SK-N-SH (cell line): Measurements from ENCODE around the gene ENOX1. TPM values are rescaled to one million over a fixed set of nuclear protein-coding genes. Genes with fewer than 3 reads are reported as not detected.

Experiments used
- CTCF ChIA-PET: fragments of 300-600, 350-600 bp; formaldehyde crosslinking; extraction: SDS; loops from one replicate; lab custom pipeline; 2021; lab: Yijun Ruan, JAX
- POLR2A ChIA-PET: fragments of 350-600 bp; sonication (Branson Sonifier 250); formaldehyde crosslinking; extraction: SDS; loops from one replicate; lab custom pipeline; 2020; ENCODE audit warnings: antibody characterized with exemption, inconsistent platforms; lab: Yijun Ruan, JAX
- DNase-seq: peaks from one replicate; pipeline ENCODE4 v3.0.0; 2012
- H2AFZ ChIP-seq: fragments of 200-600 bp; sonication (generic); 2 replicates; pipeline ENCODE4 v1.8.1; 2016; ENCODE audit warnings: antibody characterized with exemption, mild to moderate bottlenecking, low read depth
- H3F3A ChIP-seq: fragments of 200-600 bp; sonication (generic); replicated peaks from 2 replicates; pipeline ENCODE3; 2016; ENCODE audit warnings: antibody characterized with exemption, mild to moderate bottlenecking; ENCODE audit not compliant: insufficient read depth
- H3K27ac ChIP-seq, 2 experiments: fragments of 200-500 bp in 1 of 2; fragments of 200-600 bp in 1 of 2; sonication (Bioruptor generic) in 1 of 2; sonication (generic), shearing (Covaris generic) in 1 of 2; 2 replicates each; pipeline versions ENCODE4 v1.5.1 to v1.6.1; 2014 to 2016; ENCODE audit warnings: low read depth in 2 of 2, inconsistent platforms in 1 of 2, low read length in 1 of 2, mild to moderate bottlenecking in 1 of 2, mixed read lengths in 1 of 2
- H3K27me3 ChIP-seq: fragments of 200-600 bp; sonication (generic), shearing (Covaris generic); 2 replicates; pipeline ENCODE4 v1.6.1; 2016; ENCODE audit warnings: mixed run types; ENCODE audit not compliant: insufficient read depth
- H3K36me3 ChIP-seq, 2 experiments: fragments of 200-500 bp in 1 of 2; fragments of 200-600 bp in 1 of 2; sonication (Bioruptor generic) in 1 of 2; sonication (generic) in 1 of 2; replicated peaks in 1 of 2; 2 replicates each; pipeline versions ENCODE3 to v1.5.1; 2014 to 2016; ENCODE audit warnings: low read length in 1 of 2, mild to moderate bottlenecking in 1 of 2; ENCODE audit not compliant: insufficient read depth in 2 of 2, control insufficient read depth in 1 of 2
- H3K4me1 ChIP-seq, 2 experiments: fragments of 200-500 bp in 1 of 2; fragments of 200-600 bp in 1 of 2; sonication (Bioruptor generic) in 1 of 2; sonication (generic), shearing (Covaris generic) in 1 of 2; 2 replicates each; pipeline versions ENCODE4 v1.5.1 to v1.6.1; 2014 to 2016; ENCODE audit warnings: low read depth in 1 of 2, low read length in 1 of 2, mixed run types in 1 of 2; ENCODE audit not compliant: insufficient read depth in 2 of 2, control insufficient read depth in 1 of 2
- H3K4me2 ChIP-seq: fragments of 200-600 bp; sonication (generic), shearing (Covaris generic); 2 replicates; pipeline ENCODE4 v1.6.1; 2017; ENCODE audit warnings: mixed run types
- H3K4me3 ChIP-seq, 2 experiments: fragments of 200-500 bp in 1 of 2; fragments of 200-600 bp in 1 of 2; sonication (Bioruptor generic) in 1 of 2; sonication (generic), shearing (Covaris generic) in 1 of 2; 2 replicates each; pipeline versions ENCODE4 v1.5.1 to v1.8.1; 2014 to 2016; ENCODE audit warnings: low read depth in 2 of 2, inconsistent platforms in 1 of 2, low read length in 1 of 2, mild to moderate bottlenecking in 1 of 2, mixed read lengths in 1 of 2, moderate library complexity in 1 of 2
- H3K79me2 ChIP-seq: fragments of 200-600 bp; sonication (generic); 2 replicates; pipeline ENCODE4 v1.8.1; 2017; ENCODE audit warnings: mild to moderate bottlenecking; ENCODE audit not compliant: insufficient read depth
- H3K9ac ChIP-seq: fragments of 200-600 bp; sonication (generic); 2 replicates; pipeline ENCODE4 v1.6.1; 2017; ENCODE audit warnings: mixed run types
- H3K9me2 ChIP-seq: fragments of 200-600 bp; sonication (generic); 2 replicates; pipeline ENCODE4 v1.6.1; 2017; ENCODE audit warnings: mixed run types
- H3K9me3 ChIP-seq: fragments of 200-600 bp; sonication (generic); 2 replicates; pipeline ENCODE4 v1.6.1; 2017; ENCODE audit warnings: mixed run types, mild to moderate bottlenecking, moderate library complexity
- H4K20me1 ChIP-seq: fragments of 200-600 bp; sonication (generic); 2 replicates; pipeline ENCODE4 v1.6.1; 2017; ENCODE audit warnings: mild to moderate bottlenecking, mixed run types; ENCODE audit not compliant: insufficient read depth
- CHD2 ChIP-seq: fragments of 150-350 bp; IDR thresholded peaks from 2 replicates; pipeline ENCODE4 v1.6.1; 2018; ENCODE audit warnings: low read length; ENCODE audit not compliant: partially characterized antibody
- EZH2phosphoT487 ChIP-seq: fragments of 200-600 bp; sonication (generic); IDR thresholded peaks from 2 replicates; pipeline ENCODE4 v1.6.1; 2017; ENCODE audit warnings: low read depth, mixed run types, mild to moderate bottlenecking, antibody characterized with exemption, moderate library complexity, borderline replicate concordance
- FOXJ3 ChIP-seq: sonication (generic); formaldehyde crosslinking; IDR thresholded peaks from 2 replicates; pipeline ENCODE4 v1.5.1; 2020; ENCODE audit warnings: mild to moderate bottlenecking, missing genetic modification reagents
- GABPA ChIP-seq: IDR thresholded peaks from 2 replicates; pipeline ENCODE4 v1.4.0; 2012; ENCODE audit warnings: low read depth, mild to moderate bottlenecking
- GATA2 ChIP-seq: sonication (generic); formaldehyde crosslinking; IDR thresholded peaks from 2 replicates; pipeline ENCODE4 v1.5.0; 2020; ENCODE audit warnings: mild to moderate bottlenecking, missing genetic modification reagents
- JUND ChIP-seq: IDR thresholded peaks from 2 replicates; pipeline ENCODE4 v1.4.0; 2012
- MXI1 ChIP-seq: IDR thresholded peaks from 2 replicates; pipeline ENCODE4 v1.6.1; 2012; ENCODE audit warnings: mild to moderate bottlenecking, low read depth, low read length, improper control_type of control experiment
- NRF1 ChIP-seq: IDR thresholded peaks from 2 replicates; pipeline ENCODE4 v1.6.1; 2012; ENCODE audit warnings: low read depth, mild to moderate bottlenecking, low read length
- POLR2AphosphoS5 ChIP-seq: IDR thresholded peaks from 2 replicates; pipeline ENCODE4 v1.6.1; 2012; ENCODE audit warnings: low read depth, low read length
- RFX5 ChIP-seq: IDR thresholded peaks from 2 replicates; pipeline ENCODE4 v1.6.1; 2012; ENCODE audit warnings: mild to moderate bottlenecking, improper control_type of control experiment, low read length
- RXRA ChIP-seq: IDR thresholded peaks from 2 replicates; pipeline ENCODE4 v1.4.0; 2012; ENCODE audit warnings: low read depth, mild to moderate bottlenecking, borderline replicate concordance
- SIN3A ChIP-seq: IDR thresholded peaks from 2 replicates; pipeline ENCODE4 v1.6.1; 2012; ENCODE audit warnings: low read depth, mild to moderate bottlenecking, low read length, moderate library complexity, borderline replicate concordance
- TCF12 ChIP-seq: IDR thresholded peaks from 2 replicates; pipeline ENCODE4 v1.4.0; 2012
- TEAD4 ChIP-seq: IDR thresholded peaks from 2 replicates; pipeline ENCODE4 v1.4.0; 2012; ENCODE audit warnings: mild to moderate bottlenecking, borderline replicate concordance; ENCODE audit not compliant: insufficient read depth
- YY1 ChIP-seq: IDR thresholded peaks from 2 replicates; pipeline ENCODE4 v1.4.0; 2012; ENCODE audit warnings: low read depth, mild to moderate bottlenecking
- WGBS: methylation state at CpG from one replicate; pipeline ENCODE4 v1.1.6; 2017; ENCODE audit warnings: low lambda C conversion rate; 5-methylcytosine and 5-hydroxymethylcytosine counted together
- polyA plus RNA-seq, 3 experiments: library from polyadenylated mRNA; depleted of rRNA; stranded (reverse); fragments of >200 nt; gene quantifications; 2 replicates each; pipeline ENCODE4 v1.2.3, GENCODE V29; 2012
- TF ChIP-seq, protein P1 (sequence below): IDR thresholded peaks from 2 replicates; pipeline ENCODE4; 2012
- TF ChIP-seq, protein P2 (sequence below): fragments of 150-350 bp; IDR thresholded peaks from 2 replicates; pipeline ENCODE4 v1.6.1; 2017; ENCODE audit warnings: antibody characterized with exemption, low read length, low read depth, borderline replicate concordance
- TF ChIP-seq, protein P3 (sequence below): IDR thresholded peaks from 2 replicates; pipeline ENCODE4 v1.4.0; 2012; ENCODE audit warnings: low read depth, borderline replicate concordance
- TF ChIP-seq, protein P4 (sequence below): fragments of 150-350 bp; IDR thresholded peaks from 2 replicates; pipeline ENCODE4 v1.6.1; 2016; ENCODE audit warnings: mild to moderate bottlenecking, low read depth, low read length
- TF ChIP-seq, protein P5 (sequence below): IDR thresholded peaks from 2 replicates; pipeline ENCODE4 v1.4.0; 2012; ENCODE audit warnings: low read depth
- TF ChIP-seq, protein P6 (sequence below): IDR thresholded peaks from 2 replicates; pipeline ENCODE4 v1.6.1; 2012; ENCODE audit warnings: mild to moderate bottlenecking, low read depth, low read length, moderate library complexity

ENOX1 gene
- polyA plus RNA-seq, 1 of the 3 experiments (the other 2 are of a cell fraction): 5.8 TPM

DNA sequence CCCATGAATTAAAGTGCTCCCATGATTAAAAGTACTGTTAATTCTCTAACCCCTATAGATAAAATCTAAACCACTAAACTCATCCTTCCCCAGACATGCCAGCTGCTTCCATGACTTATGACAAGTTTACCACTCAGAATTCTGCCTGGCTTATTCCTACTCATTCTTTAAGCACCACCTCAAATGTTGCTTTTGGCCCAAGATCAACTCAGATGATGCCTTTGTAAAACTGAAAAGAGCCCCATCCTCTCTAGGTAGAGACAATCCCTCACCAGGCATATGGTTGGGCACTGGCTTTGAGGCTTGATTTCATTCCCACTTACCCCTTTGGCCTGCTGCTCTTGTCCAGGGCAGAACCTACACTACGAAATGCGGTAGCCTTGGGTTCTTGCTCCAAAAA, 513.4 kb downstream of the ENOX1 start (continued):
- TF ChIP-seq, protein P1, sequence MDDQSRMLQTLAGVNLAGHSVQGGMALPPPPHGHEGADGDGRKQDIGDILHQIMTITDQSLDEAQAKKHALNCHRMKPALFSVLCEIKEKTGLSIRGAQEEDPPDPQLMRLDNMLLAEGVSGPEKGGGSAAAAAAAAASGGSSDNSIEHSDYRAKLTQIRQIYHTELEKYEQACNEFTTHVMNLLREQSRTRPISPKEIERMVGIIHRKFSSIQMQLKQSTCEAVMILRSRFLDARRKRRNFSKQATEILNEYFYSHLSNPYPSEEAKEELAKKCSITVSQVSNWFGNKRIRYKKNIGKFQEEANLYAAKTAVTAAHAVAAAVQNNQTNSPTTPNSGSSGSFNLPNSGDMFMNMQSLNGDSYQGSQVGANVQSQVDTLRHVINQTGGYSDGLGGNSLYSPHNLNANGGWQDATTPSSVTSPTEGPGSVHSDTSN: peak; percentile 93
- TF ChIP-seq GABPA: no peak
- no peak for TF ChIP-seq POLR2AphosphoS5
- TF ChIP-seq RFX5: no peak
- no peak for TF ChIP-seq MXI1
- no peak for TF ChIP-seq SIN3A
- peak; percentile 79 for TF ChIP-seq TEAD4
- TF ChIP-seq CHD2: no peak
- no peak for TF ChIP-seq NRF1
- TF ChIP-seq, protein P2, sequence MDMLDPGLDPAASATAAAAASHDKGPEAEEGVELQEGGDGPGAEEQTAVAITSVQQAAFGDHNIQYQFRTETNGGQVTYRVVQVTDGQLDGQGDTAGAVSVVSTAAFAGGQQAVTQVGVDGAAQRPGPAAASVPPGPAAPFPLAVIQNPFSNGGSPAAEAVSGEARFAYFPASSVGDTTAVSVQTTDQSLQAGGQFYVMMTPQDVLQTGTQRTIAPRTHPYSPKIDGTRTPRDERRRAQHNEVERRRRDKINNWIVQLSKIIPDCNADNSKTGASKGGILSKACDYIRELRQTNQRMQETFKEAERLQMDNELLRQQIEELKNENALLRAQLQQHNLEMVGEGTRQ: no peak
- TF ChIP-seq, protein P3, sequence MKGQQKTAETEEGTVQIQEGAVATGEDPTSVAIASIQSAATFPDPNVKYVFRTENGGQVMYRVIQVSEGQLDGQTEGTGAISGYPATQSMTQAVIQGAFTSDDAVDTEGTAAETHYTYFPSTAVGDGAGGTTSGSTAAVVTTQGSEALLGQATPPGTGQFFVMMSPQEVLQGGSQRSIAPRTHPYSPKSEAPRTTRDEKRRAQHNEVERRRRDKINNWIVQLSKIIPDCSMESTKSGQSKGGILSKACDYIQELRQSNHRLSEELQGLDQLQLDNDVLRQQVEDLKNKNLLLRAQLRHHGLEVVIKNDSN: no peak
- TF ChIP-seq, protein P4, sequence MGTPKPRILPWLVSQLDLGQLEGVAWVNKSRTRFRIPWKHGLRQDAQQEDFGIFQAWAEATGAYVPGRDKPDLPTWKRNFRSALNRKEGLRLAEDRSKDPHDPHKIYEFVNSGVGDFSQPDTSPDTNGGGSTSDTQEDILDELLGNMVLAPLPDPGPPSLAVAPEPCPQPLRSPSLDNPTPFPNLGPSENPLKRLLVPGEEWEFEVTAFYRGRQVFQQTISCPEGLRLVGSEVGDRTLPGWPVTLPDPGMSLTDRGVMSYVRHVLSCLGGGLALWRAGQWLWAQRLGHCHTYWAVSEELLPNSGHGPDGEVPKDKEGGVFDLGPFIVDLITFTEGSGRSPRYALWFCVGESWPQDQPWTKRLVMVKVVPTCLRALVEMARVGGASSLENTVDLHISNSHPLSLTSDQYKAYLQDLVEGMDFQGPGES: no peak
- no peak for TF ChIP-seq EZH2phosphoT487
- peak; percentile 84 for TF ChIP-seq JUND
- no peak for TF ChIP-seq GATA2 (CRISPR knock-in tag)
- TF ChIP-seq, protein P5, sequence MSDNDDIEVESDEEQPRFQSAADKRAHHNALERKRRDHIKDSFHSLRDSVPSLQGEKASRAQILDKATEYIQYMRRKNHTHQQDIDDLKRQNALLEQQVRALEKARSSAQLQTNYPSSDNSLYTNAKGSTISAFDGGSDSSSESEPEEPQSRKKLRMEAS: peak; percentile 50; the same call in 1 of the 2 replicates

DNA sequence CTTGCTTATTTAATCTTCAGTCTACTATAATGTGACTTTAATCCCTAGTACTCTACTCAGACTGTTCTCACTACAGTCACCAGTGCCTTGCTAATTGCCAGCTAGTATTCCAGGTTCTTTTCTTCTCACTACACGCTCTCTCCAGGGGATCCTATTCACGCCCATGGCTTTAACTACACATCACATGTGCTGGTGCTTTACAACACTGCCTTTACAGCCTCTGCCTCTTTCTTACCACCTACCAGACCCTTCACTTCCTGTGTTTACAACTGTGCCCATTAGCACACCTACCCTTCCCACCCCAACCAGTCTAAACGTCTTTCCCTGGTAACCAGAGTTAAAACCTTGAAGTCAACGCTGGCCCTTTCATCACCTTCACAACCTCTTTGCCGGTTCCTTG, 513.9 kb downstream of the ENOX1 start:
- H3K4me2 ChIP-seq: peak overlapping the region; percentile 17; the same call in 1 of the 2 replicates
- ChIA-PET POLR2A (no interaction called here), CTCF (no interaction called here)
- peaks cover 21% of the 10 kb centered on the region for H3F3A ChIP-seq
- no peaks in the 10 kb centered on the region for H3K27me3 ChIP-seq
- H3K79me2 ChIP-seq: no peaks in the 10 kb centered on the region
- no peak for DNase-seq
- no peak overlapping the region for H3K9ac ChIP-seq
- H3K36me3 ChIP-seq: no peaks in the 10 kb centered on the region
- no peaks in the 10 kb centered on the region for H3K9me2 ChIP-seq
- H3K4me1 ChIP-seq: peaks cover 0 to 45% of the 10 kb centered on the region in 2 experiments; a peak in 3 of 4 replicates
- no peak overlapping the region for H2AFZ ChIP-seq
- 87% methylated on average over 5 of the region's 5 CpGs for WGBS
- H3K27ac ChIP-seq: peak overlapping the region in 1 of 2 experiments; percentile 41; a peak in 2 of 4 replicates
- H4K20me1 ChIP-seq: no peaks in the 10 kb centered on the region
- H3K4me3 ChIP-seq: no peak overlapping the region
- H3K9me3 ChIP-seq: no peaks in the 10 kb centered on the region
- no peak for TF ChIP-seq RXRA
- TF ChIP-seq NRF1: no peak
- TF ChIP-seq, protein P4: no peak
- TF ChIP-seq, protein P6, sequence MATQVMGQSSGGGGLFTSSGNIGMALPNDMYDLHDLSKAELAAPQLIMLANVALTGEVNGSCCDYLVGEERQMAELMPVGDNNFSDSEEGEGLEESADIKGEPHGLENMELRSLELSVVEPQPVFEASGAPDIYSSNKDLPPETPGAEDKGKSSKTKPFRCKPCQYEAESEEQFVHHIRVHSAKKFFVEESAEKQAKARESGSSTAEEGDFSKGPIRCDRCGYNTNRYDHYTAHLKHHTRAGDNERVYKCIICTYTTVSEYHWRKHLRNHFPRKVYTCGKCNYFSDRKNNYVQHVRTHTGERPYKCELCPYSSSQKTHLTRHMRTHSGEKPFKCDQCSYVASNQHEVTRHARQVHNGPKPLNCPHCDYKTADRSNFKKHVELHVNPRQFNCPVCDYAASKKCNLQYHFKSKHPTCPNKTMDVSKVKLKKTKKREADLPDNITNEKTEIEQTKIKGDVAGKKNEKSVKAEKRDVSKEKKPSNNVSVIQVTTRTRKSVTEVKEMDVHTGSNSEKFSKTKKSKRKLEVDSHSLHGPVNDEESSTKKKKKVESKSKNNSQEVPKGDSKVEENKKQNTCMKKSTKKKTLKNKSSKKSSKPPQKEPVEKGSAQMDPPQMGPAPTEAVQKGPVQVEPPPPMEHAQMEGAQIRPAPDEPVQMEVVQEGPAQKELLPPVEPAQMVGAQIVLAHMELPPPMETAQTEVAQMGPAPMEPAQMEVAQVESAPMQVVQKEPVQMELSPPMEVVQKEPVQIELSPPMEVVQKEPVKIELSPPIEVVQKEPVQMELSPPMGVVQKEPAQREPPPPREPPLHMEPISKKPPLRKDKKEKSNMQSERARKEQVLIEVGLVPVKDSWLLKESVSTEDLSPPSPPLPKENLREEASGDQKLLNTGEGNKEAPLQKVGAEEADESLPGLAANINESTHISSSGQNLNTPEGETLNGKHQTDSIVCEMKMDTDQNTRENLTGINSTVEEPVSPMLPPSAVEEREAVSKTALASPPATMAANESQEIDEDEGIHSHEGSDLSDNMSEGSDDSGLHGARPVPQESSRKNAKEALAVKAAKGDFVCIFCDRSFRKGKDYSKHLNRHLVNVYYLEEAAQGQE: no peak
- no peak for TF ChIP-seq TCF12
- TF ChIP-seq JUND: no peak
- no peak for TF ChIP-seq GABPA
- TF ChIP-seq YY1: no peak
- no peak for TF ChIP-seq FOXJ3 (CRISPR knock-in tag)
- TF ChIP-seq TEAD4: no peak
- TF ChIP-seq, protein P3: no peak
- no peak for TF ChIP-seq GATA2 (CRISPR knock-in tag)
- no peak for TF ChIP-seq EZH2phosphoT487
